Natural killer cell (primary cell): ENCODE results near the gene RENBP. TPM values are rescaled to one million over a fixed set of nuclear protein-coding genes. Genes with fewer than 3 reads are reported as not detected.
A peak's percentile ranks its signal among the peaks of the same experiment; 100 is the strongest.

Experiments used
- ATAC-seq, 3 donors: fragments of 150-1000 bp in 2 of 3; fragments of 200-7000 bp in 1 of 3; cut with Tn5 transposase; 1 replicate in 1 of 3; 2 replicates in 2 of 3; pipeline ENCODE4 v1.10.0; 2021; ENCODE audit warnings: mild to moderate bottlenecking in 2 of 3, moderate library complexity in 2 of 3
- DNase-seq, 2 donors: peaks; one replicate each; pipeline versions ENCODE4 v3.0.0 to v3.0.0-alpha.2; 2013 to 2021; ENCODE audit warnings: mixed read lengths in 1 of 2
- H3K27ac ChIP-seq: one replicate; pipeline ENCODE4 v1.5.1; 2013; ENCODE audit warnings: mild to moderate bottlenecking, low read length
- H3K27me3 ChIP-seq: one replicate; pipeline ENCODE4 v1.6.1; 2013; ENCODE audit warnings: low read length; ENCODE audit not compliant: control insufficient read depth, insufficient read depth
- H3K36me3 ChIP-seq: one replicate; pipeline ENCODE4 v1.6.1; 2013; ENCODE audit warnings: low read length; ENCODE audit not compliant: control insufficient read depth, insufficient read depth
- H3K4me1 ChIP-seq: one replicate; pipeline ENCODE4 v1.6.1; 2013; ENCODE audit warnings: low read length; ENCODE audit not compliant: control insufficient read depth, insufficient read depth
- H3K4me3 ChIP-seq: one replicate; pipeline ENCODE4 v1.5.1; 2013; ENCODE audit warnings: low read length
- H3K9me3 ChIP-seq: one replicate; pipeline ENCODE4 v1.6.1; 2013; ENCODE audit warnings: low read length; ENCODE audit not compliant: control insufficient read depth, insufficient read depth
- H3K27ac Mint-ChIP-seq, 2 donors: one replicate each; pipeline ENCODE4 v1.8.0; 2022; ENCODE audit warnings: mild to moderate bottlenecking in 2 of 2, mixed read lengths in 2 of 2, moderate library complexity in 1 of 2
- H3K27me3 Mint-ChIP-seq, 2 donors: one replicate each; pipeline ENCODE4 v1.8.0; 2022; ENCODE audit warnings: low read depth in 2 of 2, mixed read lengths in 2 of 2
- H3K36me3 Mint-ChIP-seq: one replicate; pipeline ENCODE4 v1.8.0; 2022; ENCODE audit warnings: mixed read lengths
- H3K4me1 Mint-ChIP-seq, 2 donors: one replicate each; pipeline ENCODE4 v1.8.0; 2022; ENCODE audit warnings: mixed read lengths in 2 of 2
- H3K4me3 Mint-ChIP-seq: one replicate; pipeline ENCODE4 v1.8.0; 2022; ENCODE audit warnings: mild to moderate bottlenecking, moderate library complexity, mixed read lengths
- H3K9me3 Mint-ChIP-seq, 2 donors: one replicate each; pipeline ENCODE4 v1.8.0; 2022; ENCODE audit warnings: mixed read lengths in 2 of 2
- WGBS: methylation state at CpG from one replicate; pipeline ENCODE4 v1.1.7; 2013; ENCODE audit warnings: missing lambda C conversion rate; ENCODE audit not compliant: insufficient coverage; 5-methylcytosine and 5-hydroxymethylcytosine counted together
- intact Hi-C: fragments of 100-400 bp; cut with micrococcal nuclease; formaldehyde crosslinking; loops from one replicate; pipeline ENCODE4 v1.14.2; 2022
- total RNA-seq, 4 donors: library from RNA; stranded (reverse); fragments of 120-200 nt in 1 of 4; gene quantifications; one replicate each; pipeline versions ENCODE4 v1.2.3 to v1.2.4, GENCODE V29; 2013 to 2022
- TF ChIP-seq, protein P1 (sequence below): fragments of 200-600 bp; IDR thresholded peaks from one replicate; pipeline ENCODE4 v1.8.0; 2022; ENCODE audit warnings: antibody characterized with exemption

Gene RENBP
- total RNA-seq, 3 donors from 2014 or later (not counting 1 experiment from before 2014, with no cell fraction given) = 14.3 to 17.1 (median 15.2) TPM

DNA sequence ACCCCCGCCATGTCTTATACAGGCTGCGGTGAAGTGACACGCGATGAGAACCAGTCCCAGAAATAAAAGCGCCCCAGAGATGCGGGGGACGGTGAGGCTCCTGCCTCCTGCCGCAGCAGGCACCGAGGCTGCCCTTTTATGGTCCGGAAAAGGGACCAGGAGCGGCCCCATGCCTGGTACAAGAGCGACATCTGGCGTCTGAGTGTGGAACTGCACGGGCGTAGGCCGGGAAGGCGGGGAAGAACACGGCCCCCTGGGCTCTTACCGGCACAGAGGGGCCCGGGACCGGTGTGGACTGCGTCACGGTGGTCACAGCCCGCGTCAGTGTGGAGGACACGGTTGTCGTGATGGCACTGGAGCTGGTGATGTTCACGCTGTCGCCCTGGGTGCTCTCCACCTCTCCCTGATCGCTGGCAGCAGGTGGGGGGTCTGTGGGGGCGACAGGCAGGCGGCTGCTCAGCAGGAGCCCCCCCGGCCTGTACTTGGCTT, 8.9 kb upstream of the RENBP start:
- H3K27me3 Mint-ChIP-seq = no peaks in the 10 kb centered on the region
- Histone ChIP-seq H3K9me3 (no peaks in the 10 kb centered on the region), H3K27ac (no peak overlapping the region), H3K36me3 (peaks cover 81% of the 10 kb centered on the region), H3K4me1 (peaks cover 26% of the 10 kb centered on the region), H3K27me3 (no peaks in the 10 kb centered on the region), H3K4me3 (no peak overlapping the region)
- ATAC-seq (peak; percentile 76 to 89 (median 79)), DNase-seq (peak; percentile 70 to 83)
- H3K9me3 Mint-ChIP-seq = no peaks in the 10 kb centered on the region
- WGBS = 31% methylated on average over 33 of the region's 33 CpGs
- intact Hi-C loops = loop anchor here (1.0 kb wide), 1 partner anchor 189 kb away; the partner anchor contains the start of gene PLXNB3
- H3K36me3 Mint-ChIP-seq = no peaks in the 10 kb centered on the region
- peak overlapping the region; percentile 56 to 73 for H3K27ac Mint-ChIP-seq
- H3K4me1 Mint-ChIP-seq = peaks cover under 1 to 6% of the 10 kb centered on the region in 2 donors
- no peak overlapping the region for H3K4me3 Mint-ChIP-seq
- TF ChIP-seq, protein P1, sequence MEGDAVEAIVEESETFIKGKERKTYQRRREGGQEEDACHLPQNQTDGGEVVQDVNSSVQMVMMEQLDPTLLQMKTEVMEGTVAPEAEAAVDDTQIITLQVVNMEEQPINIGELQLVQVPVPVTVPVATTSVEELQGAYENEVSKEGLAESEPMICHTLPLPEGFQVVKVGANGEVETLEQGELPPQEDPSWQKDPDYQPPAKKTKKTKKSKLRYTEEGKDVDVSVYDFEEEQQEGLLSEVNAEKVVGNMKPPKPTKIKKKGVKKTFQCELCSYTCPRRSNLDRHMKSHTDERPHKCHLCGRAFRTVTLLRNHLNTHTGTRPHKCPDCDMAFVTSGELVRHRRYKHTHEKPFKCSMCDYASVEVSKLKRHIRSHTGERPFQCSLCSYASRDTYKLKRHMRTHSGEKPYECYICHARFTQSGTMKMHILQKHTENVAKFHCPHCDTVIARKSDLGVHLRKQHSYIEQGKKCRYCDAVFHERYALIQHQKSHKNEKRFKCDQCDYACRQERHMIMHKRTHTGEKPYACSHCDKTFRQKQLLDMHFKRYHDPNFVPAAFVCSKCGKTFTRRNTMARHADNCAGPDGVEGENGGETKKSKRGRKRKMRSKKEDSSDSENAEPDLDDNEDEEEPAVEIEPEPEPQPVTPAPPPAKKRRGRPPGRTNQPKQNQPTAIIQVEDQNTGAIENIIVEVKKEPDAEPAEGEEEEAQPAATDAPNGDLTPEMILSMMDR = peak; percentile 85

DNA sequence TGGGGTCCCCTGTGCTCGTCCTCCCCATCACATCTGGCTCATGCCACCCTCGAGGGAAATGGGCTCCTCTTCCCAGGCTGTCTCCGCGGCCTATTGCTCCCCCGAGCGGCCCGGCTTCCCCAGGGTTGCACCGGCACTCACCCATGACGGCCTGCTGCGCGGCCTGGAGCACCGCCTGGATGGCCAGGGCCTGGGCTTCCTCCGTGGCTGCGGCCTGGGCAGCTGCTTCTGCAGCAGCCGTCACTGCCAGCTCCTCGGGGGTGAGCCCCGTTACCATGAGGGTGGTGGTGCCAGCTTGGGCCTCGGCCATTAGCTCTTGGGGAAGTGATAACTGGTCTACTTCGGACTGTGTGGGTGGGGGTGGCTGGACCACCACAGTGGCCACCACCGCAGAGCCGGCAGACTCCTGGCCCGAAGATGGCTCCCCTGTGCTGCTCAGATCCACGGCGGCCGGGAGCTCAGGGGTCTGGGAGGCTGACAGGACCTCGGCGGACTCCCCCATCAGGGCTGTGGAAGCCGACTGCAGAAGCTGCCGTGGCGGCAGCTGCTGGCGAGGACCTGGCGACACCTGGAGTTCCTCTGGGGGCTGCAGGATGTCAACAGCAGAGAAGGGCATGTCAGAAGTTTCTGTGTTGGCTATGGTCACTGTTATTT, 8.1 kb upstream of the RENBP start:
- DNase-seq (no peak), ATAC-seq (no peak)
- peaks cover 80% of the 10 kb centered on the region for H3K36me3 ChIP-seq
- TF ChIP-seq, protein P1 = no peak
- Mint-ChIP-seq H3K4me1 (peaks cover 7 to 12% of the 10 kb centered on the region in 2 donors), H3K4me3 (no peak overlapping the region), H3K9me3 (no peaks in the 10 kb centered on the region), H3K27ac (no peak overlapping the region), H3K27me3 (no peaks in the 10 kb centered on the region), H3K36me3 (no peaks in the 10 kb centered on the region)
- no peaks in the 10 kb centered on the region for H3K27me3 ChIP-seq
- intact Hi-C loops = loop anchor here (1.0 kb wide), 1 partner anchor 188 kb away; the partner anchor contains the start of gene PLXNB3
- H3K9me3 ChIP-seq = no peaks in the 10 kb centered on the region
- H3K27ac ChIP-seq = no peak overlapping the region
- H3K4me3 ChIP-seq = no peak overlapping the region
- peaks cover 35% of the 10 kb centered on the region for H3K4me1 ChIP-seq
- 97% methylated on average over 31 of the region's 32 CpGs for WGBS

DNA sequence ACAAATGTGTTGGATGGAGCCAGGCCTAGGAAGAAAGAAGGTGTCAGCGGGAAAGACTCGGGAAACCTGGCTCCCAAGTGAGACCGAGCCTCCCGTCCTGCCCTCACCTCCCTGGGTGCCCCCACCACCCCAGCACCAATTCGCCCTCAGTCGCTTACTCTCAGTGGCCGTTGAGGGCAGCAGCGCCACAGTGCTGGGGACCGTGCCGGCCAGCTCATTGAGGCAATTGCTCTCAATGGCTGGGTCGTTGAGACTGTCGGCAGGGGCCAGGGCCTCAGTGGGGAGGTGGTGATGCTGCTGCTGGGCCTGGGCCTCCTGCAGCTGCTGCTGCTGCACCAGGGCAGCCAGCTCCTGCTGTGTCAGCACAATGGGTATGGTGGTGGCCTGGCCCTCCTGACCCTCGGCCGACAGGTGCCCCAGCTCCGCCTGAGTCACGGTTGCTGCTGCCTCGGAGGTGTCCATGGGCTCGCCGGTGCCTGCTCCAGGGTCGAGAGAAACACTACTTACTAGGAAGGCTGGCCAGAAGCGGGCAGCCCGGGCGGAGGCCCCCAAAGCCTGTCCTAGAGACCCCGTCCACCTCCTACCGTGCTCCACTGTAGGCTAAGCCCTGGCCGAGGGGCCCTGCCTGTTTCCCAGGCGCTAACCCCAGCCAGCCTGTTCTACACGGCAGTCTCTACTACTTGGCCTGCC, 7.4 kb upstream of the RENBP start:
- H3K9me3 Mint-ChIP-seq = no peaks in the 10 kb centered on the region
- Histone ChIP-seq H3K27ac (no peak overlapping the region), H3K4me3 (no peak overlapping the region), H3K36me3 (peaks cover 73% of the 10 kb centered on the region), H3K27me3 (no peaks in the 10 kb centered on the region), H3K4me1 (peaks cover 41% of the 10 kb centered on the region), H3K9me3 (no peaks in the 10 kb centered on the region)
- no peaks in the 10 kb centered on the region for H3K36me3 Mint-ChIP-seq
- DNase-seq (no peak), ATAC-seq (no peak)
- H3K27me3 Mint-ChIP-seq = no peaks in the 10 kb centered on the region
- 99% methylated on average over 25 of the region's 28 CpGs for WGBS
- intact Hi-C loops = no loop called here
- no peak overlapping the region for H3K27ac Mint-ChIP-seq
- TF ChIP-seq, protein P1 = no peak
- H3K4me3 Mint-ChIP-seq = no peak overlapping the region
- peaks cover 11 to 19% of the 10 kb centered on the region in 2 donors for H3K4me1 Mint-ChIP-seq
